BLaER1 treated with 17β-estradiol and CSF1 and Interleukin-3, amounts not matched to agents 10 nM and 100 nM (cell line): ENCODE results near the gene SUPT3H.

Source experiments
- H3K27ac ChIP-seq, 11 experiments: shearing (Covaris generic); formaldehyde crosslinking; 2 replicates each; pipeline ENCODE4 v1.8.1; 2022
- H3K27me3 ChIP-seq, 11 experiments: shearing (Covaris generic); formaldehyde crosslinking; 2 replicates each; pipeline ENCODE4 v1.8.1; 2022
- H3K36me3 ChIP-seq, 11 experiments: shearing (Covaris generic); formaldehyde crosslinking; 2 replicates each; pipeline ENCODE4 v1.8.1; 2022
- H3K4me1 ChIP-seq, 10 experiments: shearing (Covaris generic); formaldehyde crosslinking; 2 replicates each; pipeline ENCODE4 v1.8.1; 2022
- H3K4me2 ChIP-seq, 11 experiments: shearing (Covaris generic); formaldehyde crosslinking; 2 replicates each; pipeline ENCODE4 v1.8.1; 2022
- H3K4me3 ChIP-seq, 10 experiments: shearing (Covaris generic); formaldehyde crosslinking; 2 replicates each; pipeline ENCODE4 v1.8.1; 2022
- H3K9ac ChIP-seq, 11 experiments: shearing (Covaris generic); formaldehyde crosslinking; 2 replicates each; pipeline ENCODE4 v1.8.1; 2022
- H3K9me3 ChIP-seq, 11 experiments: shearing (Covaris generic); formaldehyde crosslinking; replicated peaks in 1 of 11; 2 replicates each; pipeline ENCODE4 v1.8.1; 2022
- H4K20me1 ChIP-seq, 11 experiments: shearing (Covaris generic); formaldehyde crosslinking; 2 replicates each; pipeline ENCODE4 v1.8.1; 2022
- Cebpa-rat ChIP-seq, 11 experiments: shearing (Covaris generic); IDR thresholded peaks; 2 replicates each; pipeline ENCODE4 v1.8.1; 2022

The SUPT3H gene

DNA sequence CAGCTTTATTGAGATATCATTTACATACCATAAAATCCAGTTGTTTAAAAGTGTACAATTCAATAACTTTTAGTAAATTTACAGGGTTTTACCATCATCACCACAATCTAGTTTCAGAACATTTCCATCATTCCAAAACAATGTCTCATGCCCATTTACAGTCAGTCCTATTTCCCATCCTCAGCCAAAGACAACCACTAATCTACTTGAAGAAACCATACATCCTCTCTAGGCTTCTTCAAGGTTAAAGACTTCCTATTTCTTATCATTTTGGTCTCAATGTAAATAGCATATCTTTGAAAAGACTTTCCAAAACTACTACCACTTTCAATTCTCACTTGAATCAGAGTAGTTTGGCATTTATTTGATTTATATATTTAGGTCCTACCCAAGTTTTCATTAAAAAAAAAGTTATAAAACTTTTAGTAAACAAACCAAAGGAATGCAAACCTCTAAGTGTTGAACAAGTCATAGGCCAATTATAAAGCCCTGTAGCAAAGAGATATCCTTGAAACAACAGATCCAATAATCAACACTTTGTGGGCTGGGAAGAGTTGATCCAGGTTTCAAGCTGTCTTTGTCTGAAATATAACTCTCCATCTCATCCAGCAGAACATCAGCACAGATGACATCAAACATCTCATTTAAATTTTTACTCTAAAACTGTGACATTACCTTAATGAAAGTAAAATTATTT lies 260.9 kb downstream of the SUPT3H start:
- Histone ChIP-seq H3K9ac (no peak overlapping the region), H3K9me3 (no peaks in the 10 kb centered on the region), H4K20me1 (no peaks in the 10 kb centered on the region), H3K27me3 (no peaks in the 10 kb centered on the region), H3K4me3 (no peak overlapping the region), H3K36me3 (no peaks in the 10 kb centered on the region), H3K27ac (no peak overlapping the region), H3K4me2 (no peak overlapping the region), H3K4me1 (no peaks in the 10 kb centered on the region)
- TF ChIP-seq Cebpa-rat (IDR thresholded peaks at IDR 0.05), result no peak

DNA sequence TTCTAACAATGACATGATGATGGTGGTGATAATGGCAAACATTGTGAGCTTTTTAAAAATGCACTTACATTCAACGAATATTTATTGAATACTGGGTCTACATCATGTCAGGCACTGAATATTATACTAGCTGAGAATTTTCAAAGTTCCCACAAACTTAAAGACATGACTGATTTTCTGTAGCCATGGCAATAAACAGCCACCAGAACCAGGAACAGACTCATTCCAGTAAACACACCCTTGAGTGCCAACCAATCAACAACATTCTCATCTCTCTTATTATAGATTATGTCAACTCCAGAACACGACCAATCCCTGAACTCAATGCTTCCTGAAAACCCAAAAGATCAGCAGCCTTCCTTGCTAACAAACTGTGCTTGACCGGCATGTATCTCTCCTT lies 262.0 kb downstream of the SUPT3H start:
- Histone ChIP-seq H3K4me3 (no peak overlapping the region), H3K27me3 (no peaks in the 10 kb centered on the region), H4K20me1 (no peaks in the 10 kb centered on the region), H3K27ac (no peak overlapping the region), H3K9ac (no peak overlapping the region), H3K4me2 (no peak overlapping the region), H3K36me3 (no peaks in the 10 kb centered on the region), H3K4me1 (no peaks in the 10 kb centered on the region), H3K9me3 (no peaks in the 10 kb centered on the region)
- no peak for TF ChIP-seq Cebpa-rat (IDR thresholded peaks at IDR 0.05)

DNA sequence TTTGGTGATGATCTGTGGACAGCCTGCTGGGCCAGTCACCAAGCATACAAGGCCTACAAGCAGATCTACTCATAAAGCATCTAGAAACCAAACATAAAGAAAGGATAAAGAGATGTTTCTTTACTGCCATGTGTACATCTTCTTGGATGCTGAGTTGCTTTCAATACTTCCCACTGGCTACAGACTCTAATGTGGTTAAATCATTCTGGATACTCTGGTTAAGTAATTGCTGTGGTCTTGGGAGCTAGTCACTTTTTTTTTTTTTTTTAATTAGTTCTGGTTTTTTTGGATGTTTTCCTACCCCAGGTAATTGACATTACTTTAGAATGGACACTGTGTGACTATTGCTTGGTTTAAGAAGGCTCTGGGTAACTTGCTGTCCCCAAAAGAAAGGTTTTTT lies 265.0 kb downstream of the SUPT3H start:
- Histone ChIP-seq H3K27me3 (no peaks in the 10 kb centered on the region), H3K36me3 (no peaks in the 10 kb centered on the region), H3K4me3 (no peak overlapping the region), H3K27ac (no peak overlapping the region), H3K9ac (no peak overlapping the region), H4K20me1 (no peaks in the 10 kb centered on the region), H3K4me2 (no peak overlapping the region), H3K9me3 (no peaks in the 10 kb centered on the region), H3K4me1 (no peaks in the 10 kb centered on the region)
- TF ChIP-seq Cebpa-rat (IDR thresholded peaks at IDR 0.05), result no peak

DNA sequence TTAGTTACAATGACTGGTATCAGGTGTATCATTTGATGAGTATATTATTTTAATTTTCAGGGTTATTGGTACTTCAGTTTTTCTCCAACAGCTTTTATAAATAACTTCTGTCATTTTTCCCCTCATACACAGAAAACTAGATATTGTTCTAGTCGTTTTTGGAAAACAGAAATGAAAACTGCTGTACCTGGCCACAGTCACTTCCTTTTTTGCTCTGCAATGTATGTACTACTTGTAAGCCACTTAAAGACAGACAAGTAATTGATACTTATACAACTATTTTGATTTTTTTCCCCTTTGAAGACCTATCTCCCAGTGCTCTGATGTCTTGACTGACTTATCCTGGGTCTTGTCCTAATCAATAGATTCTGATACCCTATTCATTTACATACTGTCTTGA lies 268.2 kb downstream of the SUPT3H start:
- Histone ChIP-seq H3K4me2 (no peak overlapping the region), H3K27ac (no peak overlapping the region), H3K9me3 (no peaks in the 10 kb centered on the region), H3K9ac (no peak overlapping the region), H3K36me3 (no peaks in the 10 kb centered on the region), H3K4me1 (no peaks in the 10 kb centered on the region), H4K20me1 (no peaks in the 10 kb centered on the region), H3K4me3 (no peak overlapping the region), H3K27me3 (no peaks in the 10 kb centered on the region)
- no peak for TF ChIP-seq Cebpa-rat (IDR thresholded peaks at IDR 0.05)

DNA sequence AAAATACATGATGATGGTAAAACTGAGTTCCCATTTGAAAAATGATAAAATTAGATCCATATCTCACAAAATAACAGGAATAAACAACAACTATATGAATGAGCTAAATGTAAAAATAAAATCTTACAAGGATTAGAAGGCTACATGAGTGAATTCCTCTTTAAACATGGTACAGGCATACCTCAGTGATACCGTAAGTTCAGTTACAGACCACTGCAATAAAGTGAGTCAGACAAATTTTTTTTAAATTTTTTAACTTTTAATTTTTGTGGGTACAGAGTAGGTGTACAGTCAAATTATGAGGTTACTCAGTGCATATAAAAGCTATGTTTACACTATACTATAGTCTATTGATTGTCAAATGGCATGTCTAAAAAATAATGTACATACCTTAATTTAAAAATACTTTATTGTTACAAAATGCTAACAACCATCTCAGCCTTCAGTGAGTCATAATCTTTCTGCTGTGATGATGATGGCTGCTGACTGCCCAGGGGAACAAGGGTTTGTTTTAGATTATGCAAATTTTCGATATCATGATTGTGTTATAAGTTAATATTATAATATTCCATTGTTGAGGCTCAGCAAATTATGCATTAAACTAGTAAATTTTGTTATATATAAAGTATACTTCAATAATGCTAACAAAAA lies 272.4 kb downstream of the SUPT3H start:
- Histone ChIP-seq H3K27ac (no peak overlapping the region), H3K36me3 (no peaks in the 10 kb centered on the region)

DNA sequence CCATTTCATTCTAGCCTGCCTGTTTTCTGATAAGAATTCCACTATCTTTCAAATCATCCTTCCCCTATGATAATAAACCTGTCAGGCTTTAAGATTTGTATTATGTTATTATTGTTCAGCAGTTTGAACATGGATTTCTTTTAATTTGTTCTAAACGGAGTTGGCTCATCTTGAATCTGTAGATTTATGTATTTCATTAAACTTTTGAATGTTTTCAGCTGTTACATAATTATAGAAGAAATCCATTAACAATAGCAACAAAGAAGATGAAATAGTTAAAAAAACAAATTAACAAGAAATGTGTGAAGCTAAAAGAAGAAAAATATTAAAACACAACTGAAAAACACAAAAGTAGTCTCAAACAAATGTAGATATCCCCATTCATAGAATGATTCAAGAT lies 273.3 kb downstream of the SUPT3H start:
- Histone ChIP-seq H3K4me1 (no peaks in the 10 kb centered on the region), H3K27ac (no peak overlapping the region), H3K9ac (no peak overlapping the region), H3K36me3 (no peaks in the 10 kb centered on the region), H4K20me1 (no peaks in the 10 kb centered on the region), H3K4me3 (no peak overlapping the region), H3K27me3 (no peaks in the 10 kb centered on the region), H3K9me3 (no peaks in the 10 kb centered on the region), H3K4me2 (no peak overlapping the region)
- TF ChIP-seq Cebpa-rat (IDR thresholded peaks at IDR 0.05), result no peak

More for the DNA sequence above, 272.4 kb downstream of the SUPT3H start:
- Histone ChIP-seq H3K27me3 (no peaks in the 10 kb centered on the region), H3K9ac (no peak overlapping the region), H3K9me3 (no peaks in the 10 kb centered on the region), H3K4me2 (no peak overlapping the region), H4K20me1 (no peaks in the 10 kb centered on the region), H3K4me1 (no peaks in the 10 kb centered on the region), H3K4me3 (no peak overlapping the region)
- TF ChIP-seq Cebpa-rat (IDR thresholded peaks at IDR 0.05), result no peak

DNA sequence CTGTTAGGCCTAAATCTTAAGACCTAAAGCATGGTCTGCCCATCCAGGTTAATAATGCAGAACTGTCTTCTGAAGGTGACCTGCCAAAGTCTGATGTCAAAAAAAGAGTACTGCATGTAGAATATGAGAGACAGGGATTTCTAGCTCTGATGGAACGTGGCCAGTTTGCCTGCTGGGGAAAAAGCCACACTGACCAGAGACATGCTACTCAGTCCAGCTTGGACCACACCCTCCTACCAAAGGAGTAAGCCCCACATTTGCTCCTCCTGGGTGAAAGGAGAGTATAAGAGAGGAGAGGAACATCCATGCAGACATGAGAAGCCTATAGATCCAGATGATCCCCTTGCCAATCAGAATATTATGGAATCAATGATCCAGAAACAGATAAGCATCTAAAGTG lies 279.5 kb downstream of the SUPT3H start:
- Histone ChIP-seq H3K4me2 (no peak overlapping the region), H3K4me1 (no peaks in the 10 kb centered on the region), H3K36me3 (no peaks in the 10 kb centered on the region), H3K9ac (no peak overlapping the region), H3K27ac (no peak overlapping the region), H3K4me3 (no peak overlapping the region), H3K9me3 (no peaks in the 10 kb centered on the region), H3K27me3 (no peaks in the 10 kb centered on the region), H4K20me1 (no peaks in the 10 kb centered on the region)
- no peak for TF ChIP-seq Cebpa-rat (IDR thresholded peaks at IDR 0.05)

DNA sequence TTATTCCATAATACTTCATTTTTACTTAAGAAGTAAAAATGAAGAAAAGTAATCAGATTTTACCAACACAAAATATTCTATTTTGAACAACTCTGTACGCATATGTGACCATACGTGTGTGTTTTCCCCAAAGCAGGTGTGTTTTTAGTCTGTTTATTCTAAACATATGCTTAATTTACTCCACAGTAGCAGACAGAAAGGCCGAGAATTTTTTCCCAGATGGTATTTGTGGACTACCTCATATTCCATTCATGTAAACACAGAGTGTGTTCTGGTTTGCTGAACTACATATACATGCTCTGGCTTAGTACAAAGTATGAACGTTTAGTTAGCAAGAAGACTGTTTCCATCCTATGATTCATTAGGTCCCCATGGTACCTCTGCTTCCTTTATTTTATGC lies 282.9 kb downstream of the SUPT3H start:
- H3K27ac ChIP-seq, result no peak overlapping the region

DNA sequence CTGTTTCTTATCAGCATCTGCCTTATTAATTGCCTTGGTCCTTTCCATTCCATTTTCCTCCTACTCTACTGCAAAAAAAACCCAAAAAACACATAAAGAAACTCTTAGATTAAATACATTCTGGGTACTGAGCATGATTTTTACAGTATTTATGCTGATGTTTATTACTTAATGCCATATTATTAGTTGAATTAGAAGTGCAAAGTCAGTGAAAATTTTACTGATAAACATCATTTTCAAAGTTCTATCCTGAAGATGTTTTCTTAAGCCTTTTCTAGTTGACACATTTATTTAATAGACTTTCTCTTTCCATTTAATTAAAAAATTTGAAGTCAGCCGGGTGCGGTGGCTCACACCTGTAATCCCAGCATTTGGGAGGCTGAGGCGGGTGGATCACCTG lies 285.6 kb downstream of the SUPT3H start:
- H3K4me3 ChIP-seq, result no peak overlapping the region
- no peak overlapping the region for H3K4me2 ChIP-seq
- no peak for TF ChIP-seq Cebpa-rat (IDR thresholded peaks at IDR 0.05)
- H3K27me3 ChIP-seq, result no peaks in the 10 kb centered on the region
- no peaks in the 10 kb centered on the region for H3K36me3 ChIP-seq
- no peak overlapping the region for H3K27ac ChIP-seq
- H3K9me3 ChIP-seq, result no peaks in the 10 kb centered on the region
- H3K4me1 ChIP-seq, result no peaks in the 10 kb centered on the region
- H3K9ac ChIP-seq, result no peak overlapping the region
- no peaks in the 10 kb centered on the region for H4K20me1 ChIP-seq

More for the DNA sequence above, 282.9 kb downstream of the SUPT3H start:
- H3K9ac ChIP-seq, result no peak overlapping the region
- no peak overlapping the region for H3K4me2 ChIP-seq
- H3K4me3 ChIP-seq, result no peak overlapping the region
- TF ChIP-seq Cebpa-rat (IDR thresholded peaks at IDR 0.05), result no peak
- H4K20me1 ChIP-seq, result no peaks in the 10 kb centered on the region
- no peaks in the 10 kb centered on the region for H3K36me3 ChIP-seq
- no peaks in the 10 kb centered on the region for H3K27me3 ChIP-seq
- H3K9me3 ChIP-seq, result no peaks in the 10 kb centered on the region
- no peaks in the 10 kb centered on the region for H3K4me1 ChIP-seq

DNA sequence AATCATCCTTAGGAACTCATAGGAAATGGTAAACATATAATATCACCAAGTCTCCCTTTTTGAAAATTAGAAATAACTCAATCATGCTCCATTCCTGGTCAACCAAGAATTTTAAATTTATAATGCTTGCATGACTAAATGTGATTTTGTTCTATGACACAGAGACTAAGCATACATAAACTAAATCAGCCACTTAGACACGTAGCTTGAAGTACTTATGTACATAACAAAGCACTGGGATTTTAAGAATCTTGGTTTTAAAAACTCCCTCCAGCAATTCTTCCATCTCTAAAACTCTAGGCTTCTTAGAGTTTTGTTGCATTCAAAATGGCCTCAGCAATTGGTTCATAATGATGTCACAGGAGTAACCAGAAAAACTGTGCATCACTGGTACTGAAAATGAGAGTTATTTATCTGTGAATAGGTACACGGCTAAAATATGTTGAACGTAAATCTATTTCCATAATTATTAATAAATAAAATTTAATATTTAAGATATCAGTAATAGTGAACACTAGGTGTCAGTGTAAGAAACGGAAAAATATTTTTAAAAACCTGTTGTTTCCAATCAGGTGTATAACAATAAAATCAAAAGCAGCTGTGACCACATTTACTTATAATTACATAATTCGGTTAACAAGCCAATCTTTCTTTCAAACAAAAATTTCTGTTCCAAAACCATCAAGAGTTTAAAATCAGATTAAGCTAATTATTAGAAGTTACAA lies 291.2 kb downstream of the SUPT3H start:
- no peaks in the 10 kb centered on the region for H3K36me3 ChIP-seq
- H3K9me3 ChIP-seq, result no peaks in the 10 kb centered on the region
- no peaks in the 10 kb centered on the region for H4K20me1 ChIP-seq
- no peak overlapping the region for H3K4me3 ChIP-seq
- TF ChIP-seq Cebpa-rat (IDR thresholded peaks at IDR 0.05), result no peak
- no peak overlapping the region for H3K9ac ChIP-seq
- H3K27me3 ChIP-seq, result no peaks in the 10 kb centered on the region
- no peak overlapping the region for H3K4me2 ChIP-seq
- no peak overlapping the region for H3K27ac ChIP-seq
- H3K4me1 ChIP-seq, result no peaks in the 10 kb centered on the region
